HL-60 (cell line): Measurements from ENCODE around the gene GJC1.

Experiments
- CTCF ChIP-seq: IDR thresholded peaks from one replicate; pipeline ENCODE4 v1.5.1; 2011; ENCODE audit warnings: low read length, control low read depth, inconsistent platforms; ENCODE audit not compliant: insufficient read depth
- POLR2AphosphoS5 ChIP-seq: IDR thresholded peaks from 2 replicates; pipeline ENCODE4 v1.6.1; 2012; ENCODE audit warnings: low read depth

GRCh38 chr17:44848257-44848795, 18.2 kb upstream of the GJC1 start:
- TF ChIP-seq CTCF: no peak
- no peak for TF ChIP-seq POLR2AphosphoS5
